H7 (cell line): ENCODE measurements around the gene MNDA. TPM values are rescaled to one million over a fixed set of nuclear protein-coding genes. Genes with fewer than 3 reads are reported as not detected.

Source experiments
- DNase-seq: peaks from one replicate; pipeline ENCODE4 v3.0.0; 2012
- H3K27me3 ChIP-seq: 2 replicates; pipeline ENCODE4 v1.6.0; 2011; ENCODE audit warnings: mild to moderate bottlenecking, low read length; ENCODE audit not compliant: control insufficient read depth, insufficient read depth
- H3K36me3 ChIP-seq: replicated peaks from 2 replicates; pipeline ENCODE4 v1.5.1; 2011; ENCODE audit warnings: low read length; ENCODE audit not compliant: control insufficient read depth, insufficient read depth
- H3K4me3 ChIP-seq: 2 replicates; pipeline ENCODE4 v1.5.1; 2011; ENCODE audit warnings: low read depth, mild to moderate bottlenecking, control low read depth, low read length, moderate library complexity; ENCODE audit not compliant: insufficient read depth
- total RNA-seq: library from RNA; depleted of rRNA; stranded (reverse); fragments of >200 nt; shearing (Covaris generic); gene quantifications from 2 replicates; pipeline ENCODE4 v1.2.3, GENCODE V29; 2014; rRNA removed

MNDA gene
- total RNA-seq: not detected in 2 replicates

DNA sequence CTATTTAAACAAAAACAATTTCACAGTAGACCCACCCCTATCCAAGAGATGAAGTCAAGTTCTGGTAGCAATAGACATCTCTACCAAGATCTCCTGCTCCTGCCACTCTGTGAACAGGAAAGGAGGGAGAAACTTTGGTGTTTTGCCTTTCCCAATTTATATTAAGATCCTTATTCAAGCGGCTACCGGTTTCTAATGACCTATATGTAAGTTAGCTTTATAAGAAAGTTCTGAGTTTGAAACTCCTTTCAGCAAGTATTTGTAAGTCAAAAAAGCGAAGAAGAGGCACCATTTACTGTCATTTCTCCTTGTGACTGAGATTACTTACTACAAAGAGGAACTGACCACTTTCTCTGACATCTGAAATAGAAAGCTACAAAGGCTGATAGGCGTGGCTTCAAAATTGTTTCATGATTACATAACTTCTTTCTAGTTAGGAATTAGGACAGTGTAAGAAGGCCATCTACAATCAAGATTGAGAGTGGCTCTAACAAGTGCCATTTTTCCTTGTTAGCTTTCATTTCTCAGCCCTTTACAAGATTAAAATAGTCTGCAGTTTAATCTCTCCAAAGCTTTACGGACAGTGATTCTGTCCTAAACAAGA, at the start of gene MNDA:
TSS of gene MNDA (plus strand) at position 448 of the 604 bp plus-strand sequence. CDS start 10,803 bp downstream, outside the sequence.
- DNase-seq: no peak
- Histone ChIP-seq H3K4me3 (no peak within 1 kb of the TSS), H3K36me3 (no peaks in the 10 kb centered on the region), H3K27me3 (no peaks in the 10 kb centered on the region)

DNA sequence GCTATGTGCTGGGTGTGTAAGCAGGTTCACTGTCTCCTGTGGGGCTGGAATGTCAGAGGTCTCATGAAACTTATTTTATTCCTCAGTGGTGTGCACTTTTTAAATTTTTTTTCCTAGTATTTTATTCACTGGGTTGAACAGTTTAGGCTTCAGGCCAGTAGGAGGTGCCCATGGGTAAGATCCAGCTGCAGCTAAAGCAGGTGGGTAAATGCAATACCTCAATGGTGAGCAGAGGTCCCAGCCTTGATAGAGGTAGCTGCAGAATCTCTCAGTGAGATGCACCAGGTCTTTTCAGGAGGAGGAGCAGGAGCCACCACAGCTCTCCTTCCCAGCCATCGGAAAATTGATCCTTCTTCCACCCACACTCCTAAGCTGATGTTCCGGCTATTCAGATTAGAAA, 37.5 kb upstream of the MNDA start:
- Histone ChIP-seq H3K27me3 (no peaks in the 10 kb centered on the region), H3K36me3 (no peaks in the 10 kb centered on the region), H3K4me3 (no peak overlapping the region)
- DNase-seq: peak; percentile 47

DNA sequence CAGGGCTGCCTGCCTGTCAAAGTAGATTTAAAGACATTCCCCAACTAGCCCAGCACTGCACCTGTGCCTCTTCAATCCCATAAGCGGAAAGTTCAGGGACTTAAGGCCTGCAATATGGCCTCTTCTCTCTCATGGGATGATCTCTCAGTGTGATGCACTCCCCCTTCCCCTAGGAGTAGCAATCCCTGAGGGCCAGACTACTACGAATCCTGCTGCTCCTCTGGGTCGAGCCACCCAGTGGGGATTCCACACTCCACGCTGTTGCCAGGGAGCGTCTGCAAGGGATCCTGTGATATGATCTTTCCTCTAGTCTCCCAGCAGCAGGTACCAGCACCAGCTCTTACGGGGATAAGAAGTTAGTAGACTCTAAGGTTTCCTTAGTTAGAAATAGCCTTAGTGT, 36.9 kb upstream of the MNDA start:
- no peak overlapping the region for H3K4me3 ChIP-seq
- H3K27me3 ChIP-seq: no peaks in the 10 kb centered on the region
- no peaks in the 10 kb centered on the region for H3K36me3 ChIP-seq
- DNase-seq: no peak

DNA sequence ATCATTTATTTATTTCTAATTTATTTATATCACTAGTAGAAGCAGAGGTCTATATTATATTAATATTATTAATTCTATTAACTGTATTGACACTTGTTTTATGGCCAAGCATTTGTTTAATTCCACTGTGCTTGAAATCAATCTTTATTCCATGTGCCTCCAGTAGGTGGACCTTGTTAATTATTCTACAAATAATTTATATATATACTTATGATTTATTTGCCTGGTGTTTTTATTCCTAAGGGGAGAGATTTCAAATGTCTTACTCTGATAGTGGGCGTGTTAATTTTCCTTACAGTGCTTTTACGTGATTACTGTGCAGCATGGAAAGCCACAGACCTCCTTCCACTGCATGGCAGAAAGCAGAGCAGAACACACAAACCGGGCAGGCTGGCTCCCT, 32.6 kb upstream of the MNDA start:
- Histone ChIP-seq H3K27me3 (no peaks in the 10 kb centered on the region), H3K36me3 (no peaks in the 10 kb centered on the region), H3K4me3 (no peak overlapping the region)
- no peak for DNase-seq

DNA sequence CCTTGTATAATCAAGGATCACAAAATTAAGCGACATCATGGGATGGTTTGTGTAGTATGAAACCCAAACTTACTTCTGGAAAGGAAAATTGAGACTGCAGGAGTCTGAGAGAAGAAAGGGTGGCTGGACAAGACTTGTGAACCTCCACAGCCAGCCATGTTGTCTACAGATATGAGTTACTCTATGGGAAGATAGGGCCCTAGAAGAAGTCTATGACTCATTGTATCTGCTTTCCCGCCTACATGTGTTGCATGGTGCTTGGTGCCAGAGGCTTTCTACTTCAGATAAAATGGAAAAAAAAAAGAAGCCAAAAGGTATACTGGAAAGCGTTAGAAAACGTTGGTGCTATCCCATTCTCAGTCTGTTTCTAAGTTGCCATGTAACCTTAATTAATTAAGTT, 31.5 kb upstream of the MNDA start:
- no peak overlapping the region for H3K4me3 ChIP-seq
- no peaks in the 10 kb centered on the region for H3K36me3 ChIP-seq
- H3K27me3 ChIP-seq: no peaks in the 10 kb centered on the region
- no peak for DNase-seq

DNA sequence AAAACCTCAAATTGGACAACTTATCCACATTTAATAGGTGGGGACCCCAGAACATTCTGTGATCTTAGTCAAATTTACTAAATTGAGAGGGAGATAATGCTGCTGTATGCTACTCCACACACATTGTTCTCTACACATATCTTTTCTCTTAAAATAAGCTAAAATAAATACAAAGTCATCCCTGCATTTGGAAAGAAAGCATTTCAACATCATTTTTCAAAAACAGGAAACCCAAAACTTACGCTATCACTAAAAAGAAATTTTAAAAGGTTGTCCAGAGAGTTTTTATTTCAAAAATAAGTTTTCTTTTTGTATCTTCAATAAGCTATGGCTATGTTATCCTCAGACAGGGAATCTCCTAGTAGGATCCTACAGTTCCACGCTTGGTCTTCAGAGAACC, 30.6 kb upstream of the MNDA start:
- H3K27me3 ChIP-seq: no peaks in the 10 kb centered on the region
- no peak for DNase-seq
- H3K36me3 ChIP-seq: no peaks in the 10 kb centered on the region
- H3K4me3 ChIP-seq: no peak overlapping the region

DNA sequence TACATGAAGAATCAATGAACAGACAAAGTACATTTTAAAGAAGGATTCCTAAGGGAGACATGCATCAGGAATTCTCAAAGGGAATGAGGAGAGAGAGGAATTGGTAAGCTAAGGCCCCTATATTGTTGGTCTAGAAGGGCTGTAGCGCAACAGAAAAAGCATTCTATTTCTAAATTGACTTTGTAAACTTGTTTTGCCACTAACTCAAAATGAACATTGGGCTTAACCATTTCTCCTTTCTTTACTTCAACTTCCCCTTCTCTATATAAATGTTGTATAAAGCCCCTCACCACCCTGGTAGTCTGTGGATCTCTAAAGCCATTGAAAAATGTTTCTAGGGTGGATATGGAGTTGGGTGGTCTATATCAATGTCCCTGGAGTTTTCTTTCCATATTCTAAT, 29.8 kb upstream of the MNDA start:
- Histone ChIP-seq H3K4me3 (no peak overlapping the region), H3K27me3 (no peaks in the 10 kb centered on the region), H3K36me3 (no peaks in the 10 kb centered on the region)
- DNase-seq: no peak

DNA sequence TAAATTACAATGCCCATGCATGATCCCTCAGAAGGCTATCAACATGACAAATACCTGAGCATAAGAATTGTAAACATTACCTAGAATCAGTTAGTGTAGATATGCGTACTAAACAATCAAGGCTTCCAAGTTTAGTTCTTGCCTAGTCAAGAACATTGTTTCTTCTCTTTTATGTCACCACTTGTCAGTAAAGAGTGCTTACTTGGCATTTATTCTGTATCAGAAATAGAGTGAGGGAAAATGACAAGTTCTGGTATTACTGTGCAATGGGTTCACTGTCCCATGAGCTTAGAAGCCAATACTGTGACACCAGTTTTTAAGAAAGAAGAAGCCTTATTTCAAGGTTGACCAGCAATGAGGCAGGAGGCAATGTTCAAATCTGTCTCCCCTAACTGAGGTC, 27.5 kb upstream of the MNDA start:
- no peak for DNase-seq
- Histone ChIP-seq H3K27me3 (no peaks in the 10 kb centered on the region), H3K36me3 (no peaks in the 10 kb centered on the region), H3K4me3 (no peak overlapping the region)

DNA sequence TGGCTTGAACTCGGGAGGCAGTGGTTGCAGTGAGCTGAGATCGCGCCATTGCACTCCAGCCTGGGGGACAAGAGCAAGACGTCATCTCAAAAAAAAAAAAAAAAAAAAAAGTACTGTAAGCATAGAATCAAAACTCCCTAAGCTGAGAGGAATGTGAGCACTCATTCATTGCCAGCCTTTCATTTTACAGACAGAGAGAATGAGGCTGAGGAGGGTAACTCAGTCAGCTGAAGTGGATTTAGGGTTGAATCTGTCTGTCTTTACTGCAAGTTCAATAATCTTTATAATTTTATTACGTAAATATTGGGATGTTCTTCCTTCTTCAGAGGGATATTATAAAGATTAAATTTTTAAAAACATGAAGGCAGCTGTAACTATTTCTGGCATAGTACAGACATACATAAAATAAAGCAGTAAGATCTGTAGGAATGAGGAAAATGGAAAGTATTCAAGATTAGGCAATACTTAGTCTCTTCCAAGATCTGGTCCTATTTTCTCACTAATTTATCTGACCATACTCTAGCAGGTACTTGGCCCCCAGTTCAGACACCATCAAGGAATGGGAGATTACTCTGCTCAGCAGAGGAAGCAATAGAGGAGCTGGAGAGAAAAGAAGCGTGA, 24.1 kb upstream of the MNDA start:
- Histone ChIP-seq H3K4me3 (no peak overlapping the region), H3K36me3 (no peaks in the 10 kb centered on the region)

DNA sequence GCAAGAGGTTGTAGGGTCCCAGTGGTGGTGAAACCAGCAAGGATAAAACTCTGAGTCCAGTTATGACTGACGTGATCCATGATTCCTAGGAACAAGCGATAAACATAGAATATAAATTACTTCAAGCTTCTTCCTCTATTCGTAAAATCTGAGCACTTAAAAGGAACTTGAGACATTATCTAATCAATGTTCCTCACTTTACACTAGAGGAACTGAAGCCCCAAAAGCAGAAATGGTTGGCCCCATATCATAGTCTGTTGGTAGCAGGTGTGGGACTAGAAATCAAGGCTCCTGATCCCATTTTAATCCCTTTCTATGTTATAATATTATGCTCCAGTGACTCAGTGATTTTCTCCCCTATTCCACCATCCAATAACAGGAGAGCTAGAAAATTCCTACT, 21.9 kb upstream of the MNDA start:
- Histone ChIP-seq H3K4me3 (no peak overlapping the region), H3K36me3 (no peaks in the 10 kb centered on the region), H3K27me3 (no peaks in the 10 kb centered on the region)
- no peak for DNase-seq

More for the DNA sequence above, 24.1 kb upstream of the MNDA start:
- H3K27me3 ChIP-seq: no peaks in the 10 kb centered on the region
- DNase-seq: no peak

DNA sequence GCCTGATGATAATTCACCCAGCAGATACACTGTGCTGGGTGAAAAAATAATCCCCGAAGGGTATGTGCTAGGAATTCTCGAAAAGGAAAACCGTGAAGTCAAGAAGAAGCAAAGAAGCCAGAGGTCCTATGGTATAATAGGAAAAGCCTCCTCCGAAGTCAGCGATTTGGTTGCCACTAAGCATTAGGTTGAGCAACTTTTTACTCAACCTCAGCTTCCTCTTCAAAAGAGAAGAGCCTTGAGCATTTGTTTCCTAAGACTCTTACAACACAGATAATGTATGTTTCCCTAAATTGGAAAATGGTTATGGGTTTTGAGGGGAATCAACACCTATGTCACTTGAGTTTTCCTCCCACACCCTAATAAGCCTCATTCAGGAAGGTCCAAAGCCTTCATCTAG, 21.3 kb upstream of the MNDA start:
- H3K4me3 ChIP-seq: no peak overlapping the region
- H3K36me3 ChIP-seq: no peaks in the 10 kb centered on the region
- DNase-seq: no peak
- H3K27me3 ChIP-seq: no peaks in the 10 kb centered on the region

DNA sequence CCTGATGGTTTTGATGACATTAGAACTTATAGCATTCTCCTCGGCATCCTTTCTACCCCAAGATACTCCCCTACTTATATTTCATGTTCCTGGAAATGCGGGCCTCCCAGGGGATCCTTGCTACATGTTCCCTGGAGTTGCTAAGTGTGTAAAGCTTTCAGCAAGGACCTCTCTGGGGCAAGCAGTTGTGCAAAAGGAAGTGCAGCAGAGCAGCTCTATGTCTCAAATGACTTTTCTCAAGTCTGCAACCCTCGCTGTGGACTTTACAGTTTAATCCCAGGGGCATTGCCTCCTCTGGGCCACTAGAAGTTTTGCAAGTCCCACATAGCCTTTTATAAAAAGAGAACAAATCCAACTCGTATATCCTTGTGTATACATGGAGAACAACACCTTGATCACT, 20.8 kb upstream of the MNDA start:
- Histone ChIP-seq H3K4me3 (no peak overlapping the region), H3K36me3 (no peaks in the 10 kb centered on the region), H3K27me3 (no peaks in the 10 kb centered on the region)
- no peak for DNase-seq

DNA sequence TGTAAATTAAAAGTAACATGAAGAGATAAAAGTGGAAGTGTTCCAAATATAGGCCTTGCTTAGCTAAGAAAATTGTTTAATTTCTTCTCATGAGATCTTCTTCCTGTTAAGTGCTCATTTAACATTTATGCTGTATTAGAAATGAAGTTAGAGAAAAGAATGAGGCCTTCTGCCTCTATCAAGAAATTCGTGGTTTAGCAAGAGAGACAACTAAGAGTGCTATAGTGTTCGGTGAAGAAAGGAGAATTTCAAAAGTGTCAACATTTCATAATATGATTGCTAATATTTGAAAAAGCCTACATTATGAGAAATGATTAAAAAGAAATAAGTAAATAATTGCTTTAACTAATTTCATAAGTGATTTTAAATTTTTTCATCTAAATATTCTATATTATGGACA, 18.8 kb upstream of the MNDA start:
- H3K4me3 ChIP-seq: no peak overlapping the region
- no peaks in the 10 kb centered on the region for H3K27me3 ChIP-seq
- H3K36me3 ChIP-seq: no peaks in the 10 kb centered on the region
- DNase-seq: no peak

DNA sequence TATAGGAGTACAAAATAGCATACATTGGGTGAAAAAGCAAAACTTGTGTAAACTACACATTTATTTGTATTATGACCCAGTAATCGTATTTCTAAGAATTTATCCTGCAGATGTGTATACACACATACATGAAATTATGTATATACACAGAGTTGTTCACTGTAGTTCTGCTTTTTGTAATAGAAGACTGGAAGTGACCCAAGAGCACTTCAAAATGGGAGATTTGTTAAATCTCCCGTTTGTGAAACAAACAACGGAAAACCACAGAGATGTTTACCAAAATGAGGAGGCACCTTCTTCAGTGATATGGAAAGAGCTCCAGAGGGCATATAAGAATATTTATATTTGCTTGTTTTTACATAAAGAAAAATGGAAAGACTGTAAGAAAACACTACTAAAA, 18.0 kb upstream of the MNDA start:
- H3K4me3 ChIP-seq: no peak overlapping the region
- no peak for DNase-seq
- no peaks in the 10 kb centered on the region for H3K36me3 ChIP-seq
- no peaks in the 10 kb centered on the region for H3K27me3 ChIP-seq

DNA sequence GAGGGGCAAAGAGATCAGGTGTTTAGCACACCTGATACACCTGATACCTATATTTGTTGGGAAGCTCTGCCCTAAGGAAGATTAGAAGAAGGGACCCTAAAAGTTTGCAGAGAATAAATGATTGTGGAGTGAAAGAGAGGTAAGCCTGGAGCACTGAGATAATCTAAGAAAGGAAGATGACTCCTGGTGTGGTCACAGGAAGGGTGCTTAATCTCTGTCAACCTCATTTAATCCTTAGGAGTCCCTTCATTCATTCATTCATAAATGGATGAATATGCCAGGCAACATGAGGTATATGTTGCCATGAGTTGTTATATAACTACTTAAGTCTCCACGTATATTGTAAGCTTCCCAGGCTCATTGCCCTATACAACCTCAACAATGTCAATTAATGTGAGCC, 16.2 kb upstream of the MNDA start:
- Histone ChIP-seq H3K27me3 (no peaks in the 10 kb centered on the region), H3K36me3 (no peaks in the 10 kb centered on the region)
- no peak for DNase-seq

DNA sequence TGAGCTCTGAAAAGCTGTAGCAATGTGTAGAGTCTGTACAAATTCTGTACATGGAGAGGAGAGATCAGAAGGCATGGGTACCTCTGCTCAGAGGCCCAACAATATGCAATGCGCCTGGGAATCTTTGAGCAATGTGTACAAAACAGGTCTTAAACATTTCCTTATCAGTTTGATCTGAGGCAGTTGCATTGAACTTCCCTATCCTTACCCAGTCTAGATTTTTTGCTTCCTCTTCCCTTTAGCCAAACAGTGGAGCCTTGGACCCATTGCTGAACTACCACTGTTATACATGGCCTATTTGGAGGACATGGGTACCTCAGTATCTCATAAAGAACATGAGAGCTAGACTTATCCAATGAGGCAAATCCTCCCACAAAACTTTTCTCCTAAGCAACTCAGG, 12.6 kb upstream of the MNDA start:
- Histone ChIP-seq H3K27me3 (no peaks in the 10 kb centered on the region), H3K36me3 (no peaks in the 10 kb centered on the region), H3K4me3 (no peak overlapping the region)
- DNase-seq: no peak

More for the DNA sequence above, 16.2 kb upstream of the MNDA start:
- H3K4me3 ChIP-seq: no peak overlapping the region
